ENCODE results near the gene PTCH2. TPM values are rescaled to one million over a fixed set of nuclear protein-coding genes. Genes with fewer than 3 reads are reported as not detected.

PTCH2 gene
- total RNA-seq, 1 donor from 2014 or later, result not detected

DNA sequence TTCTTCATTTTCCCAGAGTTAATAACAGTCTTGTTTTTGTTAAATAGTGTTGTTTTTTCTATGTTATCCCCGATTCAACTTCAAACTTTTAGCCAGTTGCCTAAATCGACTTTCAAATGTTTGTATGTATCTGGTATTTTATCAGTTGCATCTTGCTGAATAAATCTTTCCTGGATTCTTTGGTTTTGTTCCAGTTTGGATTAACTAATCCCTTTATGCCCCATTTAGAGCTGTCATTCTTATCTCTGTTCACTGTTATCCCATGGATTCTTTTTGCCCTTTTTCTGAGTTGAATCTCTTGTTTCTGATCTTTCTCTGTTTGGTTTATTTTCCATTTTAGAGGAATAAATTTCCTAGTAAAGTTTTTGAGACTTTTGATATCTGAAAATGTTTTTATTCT, 31.1 kb upstream of the PTCH2 start:
- H3K4me3 ChIP-seq (ENCODE audit: low read depth, low read length), result no peak overlapping the region
- no peak for DNase-seq (ENCODE audit: low read depth)
- TF ChIP-seq CTCF (conservative IDR thresholded peaks at IDR 0.05; ENCODE audit: low read depth, low read length), result no peak

DNA sequence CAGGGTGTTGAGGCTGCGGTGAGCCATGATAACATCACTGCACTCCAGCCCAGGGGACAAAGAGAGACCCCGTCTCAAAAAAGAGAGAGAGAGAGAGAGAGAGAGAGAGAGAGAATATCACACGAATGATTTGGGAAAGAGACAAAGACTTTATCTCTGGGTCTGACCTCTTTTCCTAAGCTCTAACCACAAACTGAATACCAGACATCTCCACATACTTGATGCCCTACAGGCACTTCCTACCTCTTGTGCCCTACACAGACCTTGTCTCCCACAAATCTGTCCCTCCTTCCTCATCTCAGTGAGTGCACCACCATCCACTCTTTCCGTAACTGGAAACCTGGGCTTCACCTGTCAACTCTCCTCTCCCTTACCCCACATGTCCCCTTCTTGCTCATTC, 27.0 kb upstream of the PTCH2 start:
- no peak overlapping the region for H3K4me3 ChIP-seq (ENCODE audit: low read depth, low read length)
- no peak for DNase-seq (ENCODE audit: low read depth)
- TF ChIP-seq CTCF (conservative IDR thresholded peaks at IDR 0.05; ENCODE audit: low read depth, low read length), result no peak

GRCh38 chr1:44867801-44868200, 24.7 kb upstream of the PTCH2 start:
- TF ChIP-seq CTCF (conservative IDR thresholded peaks at IDR 0.05; ENCODE audit: low read depth, low read length), result no peak
- H3K4me3 ChIP-seq (ENCODE audit: low read depth, low read length), result no peak overlapping the region
- DNase-seq (ENCODE audit: low read depth), result no peak

GRCh38 chr1:44862829-44863401, 19.9 kb upstream of the PTCH2 start:
- no peak for DNase-seq (ENCODE audit: low read depth)
- TF ChIP-seq CTCF (conservative IDR thresholded peaks at IDR 0.05; ENCODE audit: low read depth, low read length), result no peak
- H3K4me3 ChIP-seq (ENCODE audit: low read depth, low read length), result no peak overlapping the region

DNA sequence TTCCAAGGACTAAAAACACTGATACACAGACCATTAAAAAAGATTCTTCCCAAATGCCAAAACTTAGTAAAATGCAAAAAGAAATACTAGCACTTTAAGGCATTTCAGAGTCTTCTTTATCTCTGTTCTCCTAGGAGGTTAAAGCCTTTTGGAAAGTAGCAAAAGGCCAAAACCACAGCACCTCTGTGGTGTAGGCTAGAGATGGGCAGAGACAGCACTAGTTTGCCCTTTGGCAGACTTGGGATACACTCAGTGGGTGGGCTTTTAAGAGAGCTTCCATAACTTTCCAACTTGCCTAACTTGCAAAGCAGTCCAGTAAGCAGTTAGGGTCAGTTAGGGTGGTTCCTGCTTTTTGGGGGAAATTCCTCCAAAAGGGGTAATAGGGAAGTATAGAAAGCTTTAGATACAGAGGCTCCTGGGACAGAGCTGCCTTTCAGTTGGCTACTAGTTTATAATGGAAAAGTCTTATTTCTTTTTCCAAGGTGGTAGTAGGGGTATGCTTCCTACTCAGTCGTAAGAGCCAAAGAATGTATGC, 17.9 kb upstream of the PTCH2 start:
- H3K4me3 ChIP-seq (ENCODE audit: low read depth, low read length), result no peak overlapping the region
- no peak for DNase-seq (ENCODE audit: low read depth)

DNA sequence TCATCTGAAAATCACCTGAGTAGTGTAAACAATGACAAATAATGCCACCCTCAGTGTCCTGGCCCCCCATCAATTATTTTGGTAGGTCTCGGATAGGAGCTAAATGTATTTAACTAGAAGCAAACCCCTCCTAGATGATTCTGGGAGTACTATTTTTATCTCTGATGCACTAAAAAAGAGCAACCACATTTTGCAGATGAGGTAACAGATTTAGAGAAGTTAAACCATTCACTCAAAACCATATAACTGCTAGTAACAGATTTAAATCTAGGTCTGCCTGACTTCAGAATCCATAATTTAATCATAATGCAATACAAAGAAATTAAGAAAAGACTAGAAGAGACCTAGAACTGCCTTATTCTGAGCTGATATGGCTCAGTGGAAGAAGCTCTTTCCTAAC, 17.3 kb upstream of the PTCH2 start:
- no peak for TF ChIP-seq CTCF (conservative IDR thresholded peaks at IDR 0.05; ENCODE audit: low read depth, low read length)
- no peak for DNase-seq (ENCODE audit: low read depth)
- H3K4me3 ChIP-seq (ENCODE audit: low read depth, low read length), result no peak overlapping the region

More for the DNA sequence above, 17.9 kb upstream of the PTCH2 start:
- TF ChIP-seq CTCF (conservative IDR thresholded peaks at IDR 0.05; ENCODE audit: low read depth, low read length), result no peak

DNA sequence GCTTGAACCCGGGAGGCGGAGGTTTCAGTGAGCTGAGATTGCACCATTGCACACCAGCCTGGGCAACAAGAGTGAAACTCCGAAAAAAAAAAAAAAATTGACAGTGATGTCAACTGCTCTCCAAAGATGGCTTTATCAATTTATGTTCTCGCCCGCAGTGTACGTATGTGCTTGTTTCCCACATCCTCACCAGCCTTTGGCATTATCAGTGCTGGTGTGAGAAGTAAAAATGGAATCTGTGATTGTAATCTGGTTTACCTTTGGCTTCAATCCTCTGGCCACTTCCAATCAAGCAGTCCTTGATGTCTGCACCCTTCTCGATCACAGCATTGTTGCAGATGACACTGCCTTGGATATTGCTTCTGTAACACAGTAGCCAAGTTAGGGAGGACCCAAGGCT, 14.4 kb upstream of the PTCH2 start:
- H3K4me3 ChIP-seq (ENCODE audit: low read depth, low read length), result no peak overlapping the region
- no peak for DNase-seq (ENCODE audit: low read depth)
- no peak for TF ChIP-seq CTCF (conservative IDR thresholded peaks at IDR 0.05; ENCODE audit: low read depth, low read length)
